ENCODE results near the gene RAP1B. TPM values are rescaled to one million over a fixed set of nuclear protein-coding genes. Genes with fewer than 3 reads are reported as not detected.
A peak's percentile ranks its signal among the peaks of the same experiment; 100 is the strongest.

Gene RAP1B
- total and polyA plus RNA-seq, 2 of the 13 experiments (the other 11 are each of a cell fraction or from before 2014, with no cell fraction given): 71.1 to 92.7 TPM

DNA sequence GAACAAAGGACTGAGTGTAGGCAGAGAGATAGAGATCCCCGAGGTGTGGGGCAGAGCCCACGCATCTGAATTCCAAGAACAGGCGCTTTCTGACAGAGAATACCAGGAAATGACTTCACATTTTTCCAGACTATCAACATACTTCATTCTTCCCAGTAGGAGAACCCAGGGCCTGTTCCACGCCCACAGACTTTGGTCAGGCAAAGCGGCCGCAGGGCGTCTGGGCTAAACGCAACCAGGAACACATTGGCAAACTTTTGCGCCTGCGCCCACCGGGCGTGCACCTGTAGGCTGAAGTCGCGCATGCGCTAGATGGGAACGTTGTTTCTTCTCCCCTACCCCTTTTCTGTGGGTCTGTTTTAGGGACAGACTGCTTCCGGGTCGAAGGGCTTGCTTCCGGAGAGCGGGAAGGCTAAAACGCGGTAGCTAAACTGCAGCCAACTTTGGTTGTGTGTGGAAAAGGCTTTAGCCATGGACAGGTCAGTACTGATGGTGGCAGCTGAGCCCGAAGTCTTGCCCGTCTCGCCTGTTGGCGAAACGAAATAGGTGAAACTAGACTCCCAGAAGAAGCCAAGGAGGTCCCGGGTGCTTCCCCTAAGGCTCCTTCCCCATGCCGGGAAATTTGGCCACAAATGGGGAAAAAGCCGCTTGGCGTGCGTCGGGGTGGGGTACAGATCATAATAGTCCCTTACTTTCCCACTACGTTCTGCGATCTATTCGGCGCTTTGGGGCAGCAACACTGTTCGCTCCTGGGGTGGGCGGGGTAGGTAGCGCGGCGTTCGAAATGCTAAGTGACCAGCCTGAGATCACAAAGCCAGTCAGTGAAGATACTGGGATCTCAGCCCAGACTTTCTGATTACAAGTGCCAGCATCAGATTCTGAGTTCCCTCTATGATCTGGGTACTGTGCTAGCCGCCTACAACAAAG is 76.2 kb downstream of the RAP1B start, which contains the start of gene NUP107 (continued):
- TF ChIP-seq NFE2L1 (CRISPR knock-in tag; IDR thresholded peaks at IDR 0.05; ENCODE audit: borderline replicate concordance) (no peak), ZNF879 (CRISPR knock-in tag; IDR thresholded peaks at IDR 0.05) (no peak), ZNF260 (CRISPR knock-in tag; IDR thresholded peaks at IDR 0.05; ENCODE audit: borderline replicate concordance, low read depth) (no peak), EEA1 (CRISPR knock-in tag; IDR thresholded peaks at IDR 0.05; ENCODE audit: borderline replicate concordance) (no peak), PAX8 (CRISPR knock-in tag; IDR thresholded peaks at IDR 0.05; ENCODE audit: borderline replicate concordance) (no peak), ZNF713 (CRISPR knock-in tag; IDR thresholded peaks at IDR 0.05) (no peak; the same call in 1 of the 2 replicates), ZNF766 (CRISPR knock-in tag; IDR thresholded peaks at IDR 0.05; ENCODE audit: borderline replicate concordance) (peak; percentile 92; the same call in 1 of the 2 replicates), RBFOX2 (IDR thresholded peaks at IDR 0.05; ENCODE audit: low read depth, low read length) (peak; percentile 63), MAFK (conservative IDR thresholded peaks at IDR 0.05 in 1 of 2, IDR thresholded peaks at IDR 0.05 in 1 of 2; ENCODE audit: low read length in 2 of 2) (no peak), TEAD3 (CRISPR knock-in tag; optimal IDR thresholded peaks at IDR 0.05; ENCODE audit: borderline replicate concordance) (peak; percentile 88), PHB2 (IDR thresholded peaks at IDR 0.05; ENCODE audit: partially characterized antibody) (no peak), ZBTB8A (CRISPR knock-in tag; IDR thresholded peaks at IDR 0.05; ENCODE audit: borderline replicate concordance, low read depth) (peak; percentile 49; the same call in 1 of the 2 replicates)
- TF ChIP-seq, protein P1, sequence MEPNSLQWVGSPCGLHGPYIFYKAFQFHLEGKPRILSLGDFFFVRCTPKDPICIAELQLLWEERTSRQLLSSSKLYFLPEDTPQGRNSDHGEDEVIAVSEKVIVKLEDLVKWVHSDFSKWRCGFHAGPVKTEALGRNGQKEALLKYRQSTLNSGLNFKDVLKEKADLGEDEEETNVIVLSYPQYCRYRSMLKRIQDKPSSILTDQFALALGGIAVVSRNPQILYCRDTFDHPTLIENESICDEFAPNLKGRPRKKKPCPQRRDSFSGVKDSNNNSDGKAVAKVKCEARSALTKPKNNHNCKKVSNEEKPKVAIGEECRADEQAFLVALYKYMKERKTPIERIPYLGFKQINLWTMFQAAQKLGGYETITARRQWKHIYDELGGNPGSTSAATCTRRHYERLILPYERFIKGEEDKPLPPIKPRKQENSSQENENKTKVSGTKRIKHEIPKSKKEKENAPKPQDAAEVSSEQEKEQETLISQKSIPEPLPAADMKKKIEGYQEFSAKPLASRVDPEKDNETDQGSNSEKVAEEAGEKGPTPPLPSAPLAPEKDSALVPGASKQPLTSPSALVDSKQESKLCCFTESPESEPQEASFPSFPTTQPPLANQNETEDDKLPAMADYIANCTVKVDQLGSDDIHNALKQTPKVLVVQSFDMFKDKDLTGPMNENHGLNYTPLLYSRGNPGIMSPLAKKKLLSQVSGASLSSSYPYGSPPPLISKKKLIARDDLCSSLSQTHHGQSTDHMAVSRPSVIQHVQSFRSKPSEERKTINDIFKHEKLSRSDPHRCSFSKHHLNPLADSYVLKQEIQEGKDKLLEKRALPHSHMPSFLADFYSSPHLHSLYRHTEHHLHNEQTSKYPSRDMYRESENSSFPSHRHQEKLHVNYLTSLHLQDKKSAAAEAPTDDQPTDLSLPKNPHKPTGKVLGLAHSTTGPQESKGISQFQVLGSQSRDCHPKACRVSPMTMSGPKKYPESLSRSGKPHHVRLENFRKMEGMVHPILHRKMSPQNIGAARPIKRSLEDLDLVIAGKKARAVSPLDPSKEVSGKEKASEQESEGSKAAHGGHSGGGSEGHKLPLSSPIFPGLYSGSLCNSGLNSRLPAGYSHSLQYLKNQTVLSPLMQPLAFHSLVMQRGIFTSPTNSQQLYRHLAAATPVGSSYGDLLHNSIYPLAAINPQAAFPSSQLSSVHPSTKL (CRISPR knock-in tag; IDR thresholded peaks at IDR 0.05): peak; percentile 66
- TF ChIP-seq, protein P2, sequence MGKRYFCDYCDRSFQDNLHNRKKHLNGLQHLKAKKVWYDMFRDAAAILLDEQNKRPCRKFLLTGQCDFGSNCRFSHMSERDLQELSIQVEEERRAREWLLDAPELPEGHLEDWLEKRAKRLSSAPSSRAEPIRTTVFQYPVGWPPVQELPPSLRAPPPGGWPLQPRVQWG (CRISPR knock-in tag; IDR thresholded peaks at IDR 0.05; ENCODE audit: borderline replicate concordance, low read depth): no peak
- TF ChIP-seq, protein P3, sequence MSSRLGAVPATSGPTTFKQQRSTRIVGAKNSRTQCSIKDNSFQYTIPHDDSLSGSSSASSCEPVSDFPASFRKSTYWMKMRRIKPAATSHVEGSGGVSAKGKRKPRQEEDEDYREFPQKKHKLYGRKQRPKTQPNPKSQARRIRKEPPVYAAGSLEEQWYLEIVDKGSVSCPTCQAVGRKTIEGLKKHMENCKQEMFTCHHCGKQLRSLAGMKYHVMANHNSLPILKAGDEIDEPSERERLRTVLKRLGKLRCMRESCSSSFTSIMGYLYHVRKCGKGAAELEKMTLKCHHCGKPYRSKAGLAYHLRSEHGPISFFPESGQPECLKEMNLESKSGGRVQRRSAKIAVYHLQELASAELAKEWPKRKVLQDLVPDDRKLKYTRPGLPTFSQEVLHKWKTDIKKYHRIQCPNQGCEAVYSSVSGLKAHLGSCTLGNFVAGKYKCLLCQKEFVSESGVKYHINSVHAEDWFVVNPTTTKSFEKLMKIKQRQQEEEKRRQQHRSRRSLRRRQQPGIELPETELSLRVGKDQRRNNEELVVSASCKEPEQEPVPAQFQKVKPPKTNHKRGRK (CRISPR knock-in tag; IDR thresholded peaks at IDR 0.05): no peak
- TF ChIP-seq, protein P4, sequence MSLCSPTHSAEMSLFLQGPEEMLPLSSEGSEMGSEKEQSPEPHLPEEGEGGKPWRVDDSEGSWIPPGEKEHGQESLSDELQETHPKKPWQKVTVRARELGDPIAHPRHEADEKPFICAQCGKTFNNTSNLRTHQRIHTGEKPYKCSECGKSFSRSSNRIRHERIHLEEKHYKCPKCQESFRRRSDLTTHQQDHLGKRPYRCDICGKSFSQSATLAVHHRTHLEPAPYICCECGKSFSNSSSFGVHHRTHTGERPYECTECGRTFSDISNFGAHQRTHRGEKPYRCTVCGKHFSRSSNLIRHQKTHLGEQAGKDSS (CRISPR knock-in tag; IDR thresholded peaks at IDR 0.05; ENCODE audit: borderline replicate concordance, low read depth): peak; percentile 93; the same call in 1 of the 2 replicates
- TF ChIP-seq, protein P5, sequence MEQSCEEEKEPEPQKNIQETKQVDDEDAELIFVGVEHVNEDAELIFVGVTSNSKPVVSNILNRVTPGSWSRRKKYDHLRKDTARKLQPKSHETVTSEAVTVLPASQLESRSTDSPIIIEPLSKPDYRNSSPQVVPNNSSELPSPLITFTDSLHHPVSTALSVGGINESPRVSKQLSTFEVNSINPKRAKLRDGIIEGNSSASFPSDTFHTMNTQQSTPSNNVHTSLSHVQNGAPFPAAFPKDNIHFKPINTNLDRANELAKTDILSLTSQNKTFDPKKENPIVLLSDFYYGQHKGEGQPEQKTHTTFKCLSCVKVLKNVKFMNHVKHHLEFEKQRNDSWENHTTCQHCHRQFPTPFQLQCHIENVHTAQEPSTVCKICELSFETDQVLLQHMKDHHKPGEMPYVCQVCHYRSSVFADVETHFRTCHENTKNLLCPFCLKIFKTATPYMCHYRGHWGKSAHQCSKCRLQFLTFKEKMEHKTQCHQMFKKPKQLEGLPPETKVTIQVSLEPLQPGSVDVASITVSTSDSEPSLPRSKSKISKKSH (CRISPR knock-in tag; IDR thresholded peaks at IDR 0.05; ENCODE audit: borderline replicate concordance): no peak; the same call in 1 of the 2 replicates
- TF ChIP-seq, protein P6, sequence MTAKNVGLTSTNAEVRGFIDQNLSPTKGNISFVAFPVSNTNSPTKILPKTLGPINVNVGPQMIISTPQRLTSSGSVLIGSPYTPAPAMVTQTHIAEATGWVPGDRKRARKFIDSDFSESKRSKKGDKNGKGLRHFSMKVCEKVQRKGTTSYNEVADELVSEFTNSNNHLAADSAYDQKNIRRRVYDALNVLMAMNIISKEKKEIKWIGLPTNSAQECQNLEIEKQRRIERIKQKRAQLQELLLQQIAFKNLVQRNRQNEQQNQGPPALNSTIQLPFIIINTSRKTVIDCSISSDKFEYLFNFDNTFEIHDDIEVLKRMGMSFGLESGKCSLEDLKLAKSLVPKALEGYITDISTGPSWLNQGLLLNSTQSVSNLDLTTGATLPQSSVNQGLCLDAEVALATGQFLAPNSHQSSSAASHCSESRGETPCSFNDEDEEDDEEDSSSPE (CRISPR knock-in tag; IDR thresholded peaks at IDR 0.05): peak; percentile 99

All from HepG2 (cell line).